OCI-LY1 (cell line): ENCODE results near the gene ADGRF1.
"Not testable (repeated sequence)": the region's sequence is repeated elsewhere in the genome, so short reads cannot be mapped to it uniquely, and the experiment has no call there.

Experiments used
- H2AFZ ChIP-seq: fragments of 200-600 bp; sonication (generic), shearing (Covaris generic); 2 replicates; pipeline ENCODE4 v1.6.0; 2014; ENCODE audit warnings: antibody characterized with exemption, mild to moderate bottlenecking, low read length
- H3F3A ChIP-seq: fragments of 200-600 bp; sonication (generic), shearing (Covaris generic); 2 replicates; pipeline ENCODE4 v1.6.0; 2014; ENCODE audit warnings: mild to moderate bottlenecking, antibody characterized with exemption, low read length, moderate library complexity; ENCODE audit not compliant: insufficient read depth
- H3K27ac ChIP-seq: fragments of 200-600 bp; sonication (generic); 2 replicates; pipeline ENCODE4 v1.5.1; 2014; ENCODE audit warnings: low read length, mixed run types, mild to moderate bottlenecking, low read depth; ENCODE audit not compliant: poor library complexity, severe bottlenecking
- H3K27me3 ChIP-seq: fragments of 200-600 bp; sonication (generic); 2 replicates; pipeline ENCODE4 v1.6.0; 2014; ENCODE audit warnings: antibody characterized with exemption, mild to moderate bottlenecking, low read length, moderate library complexity; ENCODE audit not compliant: insufficient read depth
- H3K36me3 ChIP-seq: fragments of 200-600 bp; sonication (generic); 2 replicates; pipeline ENCODE4 v1.6.1; 2014; ENCODE audit warnings: mild to moderate bottlenecking, antibody characterized with exemption, low read length, moderate library complexity, mixed read lengths; ENCODE audit not compliant: insufficient read depth
- H3K4me1 ChIP-seq: fragments of 200-600 bp; sonication (generic); 2 replicates; pipeline ENCODE4 v1.5.1; 2014; ENCODE audit warnings: mild to moderate bottlenecking, low read length, moderate library complexity; ENCODE audit not compliant: insufficient read depth, severe bottlenecking
- H3K4me2 ChIP-seq: fragments of 200-600 bp; sonication (generic), shearing (Covaris generic); 2 replicates; pipeline ENCODE4 v1.6.1; 2014; ENCODE audit warnings: low read length
- H3K4me3 ChIP-seq: fragments of 200-600 bp; sonication (generic); 2 replicates; pipeline ENCODE4 v1.5.1; 2014; ENCODE audit warnings: low read length, low read depth, mild to moderate bottlenecking, mixed read lengths; ENCODE audit not compliant: poor library complexity, severe bottlenecking
- H3K79me2 ChIP-seq: fragments of 200-600 bp; shearing (Covaris generic); 2 replicates; pipeline ENCODE4 v1.6.1; 2016; ENCODE audit warnings: mixed run types, low read length, mixed read lengths; ENCODE audit not compliant: insufficient read depth
- H3K9ac ChIP-seq: fragments of 200-600 bp; sonication (generic), shearing (Covaris generic); 2 replicates; pipeline ENCODE4 v1.6.1; 2014; ENCODE audit warnings: mild to moderate bottlenecking, low read length, mixed read lengths
- H3K9me2 ChIP-seq: fragments of 200-600 bp; sonication (generic), shearing (Covaris generic); 2 replicates; pipeline ENCODE4 v1.6.1; 2014; ENCODE audit warnings: low read depth, mild to moderate bottlenecking, low read length, mixed read lengths
- H3K9me3 ChIP-seq: fragments of 200-600 bp; shearing (Covaris generic); 2 replicates; pipeline ENCODE4 v1.6.1; 2014; ENCODE audit warnings: low read length, mixed read lengths
- H4K20me1 ChIP-seq: fragments of 200-600 bp; sonication (generic), shearing (Covaris generic); 2 replicates; pipeline ENCODE4 v1.6.0; 2016; ENCODE audit warnings: mild to moderate bottlenecking, low read length; ENCODE audit not compliant: insufficient read depth
- EZH2 ChIP-seq: fragments of 200-600 bp; sonication (generic), shearing (Covaris generic); IDR thresholded peaks from 2 replicates; pipeline ENCODE4 v1.8.0; 2017; ENCODE audit warnings: borderline replicate concordance, mixed run types, mild to moderate bottlenecking, antibody characterized with exemption, low read length, moderate library complexity, mixed read lengths
- TF ChIP-seq, protein P1 (sequence below): fragments of 200-600 bp; sonication (generic), shearing (Covaris generic); IDR thresholded peaks from 2 replicates; pipeline ENCODE4 v1.5.1; 2017; ENCODE audit warnings: mild to moderate bottlenecking, antibody characterized with exemption, low read length, moderate library complexity, mixed read lengths

Gene ADGRF1

DNA sequence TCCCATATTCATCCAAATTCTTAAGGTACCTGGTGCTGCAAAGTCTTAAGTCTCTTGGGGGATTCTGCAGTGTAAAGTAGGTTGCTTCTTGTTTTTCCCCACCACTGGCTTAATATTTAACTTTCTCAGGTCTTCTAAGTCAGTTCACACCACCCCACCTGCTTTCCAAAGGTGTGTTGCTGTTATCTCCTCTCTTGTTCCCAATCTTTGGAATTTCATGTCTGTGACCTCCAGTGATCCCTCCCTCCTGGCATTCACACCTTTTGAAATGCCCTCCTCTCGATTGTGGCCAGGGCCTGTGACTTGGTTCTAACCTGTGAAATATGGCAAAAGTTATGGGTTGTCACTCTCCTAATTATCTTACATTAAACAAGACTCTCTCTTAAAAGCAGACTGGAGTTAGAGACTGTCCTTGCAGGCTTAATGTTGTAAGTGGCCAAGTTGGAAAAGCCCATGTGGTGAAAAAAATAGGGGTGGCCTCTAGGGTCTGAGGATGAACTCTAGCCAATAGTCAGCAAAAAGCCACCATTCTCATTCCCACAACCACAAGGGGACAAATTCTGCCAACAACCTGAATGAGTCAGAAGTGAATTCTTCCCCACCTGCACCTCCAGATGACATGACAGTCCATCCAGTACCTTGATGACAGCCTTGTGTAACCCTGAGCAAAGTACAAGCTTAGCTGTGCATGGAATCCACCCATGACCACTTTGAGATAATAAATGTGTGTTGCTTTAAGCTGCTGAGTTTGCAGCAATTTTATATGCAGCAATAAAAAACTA lies 45.1 kb downstream of the ADGRF1 start:
- no peak overlapping the region for H3K27ac ChIP-seq
- H3K4me1 ChIP-seq, result no peaks in the 10 kb centered on the region
- no peak for TF ChIP-seq EZH2
- TF ChIP-seq, protein P1, sequence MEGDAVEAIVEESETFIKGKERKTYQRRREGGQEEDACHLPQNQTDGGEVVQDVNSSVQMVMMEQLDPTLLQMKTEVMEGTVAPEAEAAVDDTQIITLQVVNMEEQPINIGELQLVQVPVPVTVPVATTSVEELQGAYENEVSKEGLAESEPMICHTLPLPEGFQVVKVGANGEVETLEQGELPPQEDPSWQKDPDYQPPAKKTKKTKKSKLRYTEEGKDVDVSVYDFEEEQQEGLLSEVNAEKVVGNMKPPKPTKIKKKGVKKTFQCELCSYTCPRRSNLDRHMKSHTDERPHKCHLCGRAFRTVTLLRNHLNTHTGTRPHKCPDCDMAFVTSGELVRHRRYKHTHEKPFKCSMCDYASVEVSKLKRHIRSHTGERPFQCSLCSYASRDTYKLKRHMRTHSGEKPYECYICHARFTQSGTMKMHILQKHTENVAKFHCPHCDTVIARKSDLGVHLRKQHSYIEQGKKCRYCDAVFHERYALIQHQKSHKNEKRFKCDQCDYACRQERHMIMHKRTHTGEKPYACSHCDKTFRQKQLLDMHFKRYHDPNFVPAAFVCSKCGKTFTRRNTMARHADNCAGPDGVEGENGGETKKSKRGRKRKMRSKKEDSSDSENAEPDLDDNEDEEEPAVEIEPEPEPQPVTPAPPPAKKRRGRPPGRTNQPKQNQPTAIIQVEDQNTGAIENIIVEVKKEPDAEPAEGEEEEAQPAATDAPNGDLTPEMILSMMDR, result no peak
- H3K4me3 ChIP-seq, result no peak overlapping the region
- no peaks in the 10 kb centered on the region for H3K79me2 ChIP-seq
- H3K36me3 ChIP-seq, result no peaks in the 10 kb centered on the region
- no peaks in the 10 kb centered on the region for H3K9me3 ChIP-seq
- H4K20me1 ChIP-seq, result no peaks in the 10 kb centered on the region
- no peak overlapping the region for H3K9ac ChIP-seq
- no peak overlapping the region for H2AFZ ChIP-seq
- H3K4me2 ChIP-seq, result no peak overlapping the region
- no peaks in the 10 kb centered on the region for H3K9me2 ChIP-seq
- no peaks in the 10 kb centered on the region for H3F3A ChIP-seq
- no peaks in the 10 kb centered on the region for H3K27me3 ChIP-seq

DNA sequence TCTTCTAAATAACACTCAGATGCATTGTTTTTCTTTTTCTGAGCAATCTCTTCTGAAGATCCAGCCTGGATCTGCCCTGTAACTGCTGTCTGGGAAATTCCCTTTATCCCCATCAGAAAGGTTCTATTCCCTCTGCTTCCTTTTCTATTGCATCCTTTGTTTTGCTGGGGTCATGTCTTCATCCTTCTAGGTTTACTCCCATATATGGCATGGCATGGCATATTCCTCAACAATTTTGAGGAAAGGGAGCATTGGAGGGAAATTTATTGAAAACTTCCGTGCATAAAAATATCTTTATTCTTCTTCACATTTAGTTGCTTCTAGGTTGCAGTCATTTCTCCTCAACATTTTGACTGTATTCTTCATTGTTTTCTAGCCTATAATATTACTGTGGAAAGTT lies 47.2 kb downstream of the ADGRF1 start:
- H3K27me3 ChIP-seq, result no peaks in the 10 kb centered on the region
- no peaks in the 10 kb centered on the region for H3K79me2 ChIP-seq
- H2AFZ ChIP-seq, result no peak overlapping the region
- no peaks in the 10 kb centered on the region for H4K20me1 ChIP-seq
- no peak overlapping the region for H3K4me2 ChIP-seq
- no peaks in the 10 kb centered on the region for H3K9me2 ChIP-seq
- H3K9me3 ChIP-seq, result no peaks in the 10 kb centered on the region
- TF ChIP-seq, protein P1, result no peak
- TF ChIP-seq EZH2, result no peak
- no peak overlapping the region for H3K9ac ChIP-seq
- H3F3A ChIP-seq, result no peaks in the 10 kb centered on the region
- no peaks in the 10 kb centered on the region for H3K4me1 ChIP-seq
- H3K4me3 ChIP-seq, result no peak overlapping the region
- no peak overlapping the region for H3K27ac ChIP-seq
- no peaks in the 10 kb centered on the region for H3K36me3 ChIP-seq

DNA sequence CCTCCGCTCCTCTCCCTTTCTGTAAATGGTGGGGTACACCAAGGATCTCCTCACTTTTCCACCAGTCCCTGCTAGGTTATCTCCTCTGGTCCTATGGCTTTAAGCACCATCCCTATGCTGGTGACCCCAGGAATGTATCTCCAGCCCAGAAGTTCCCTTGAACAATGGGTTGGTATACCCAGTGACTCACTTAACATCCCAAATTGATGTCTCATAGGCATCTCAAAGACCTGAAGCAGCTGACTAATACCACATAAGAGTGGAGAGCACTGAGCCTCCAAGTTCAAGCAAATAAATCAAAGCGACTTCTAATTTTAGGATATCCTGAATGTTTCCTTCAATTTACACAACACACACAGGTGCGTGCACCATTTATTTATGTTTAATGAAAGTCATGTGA lies 48.3 kb downstream of the ADGRF1 start:
- Histone ChIP-seq H3K27me3 (no peaks in the 10 kb centered on the region), H3K9me3 (no peaks in the 10 kb centered on the region), H4K20me1 (no peaks in the 10 kb centered on the region), H3K36me3 (no peaks in the 10 kb centered on the region), H3F3A (no peaks in the 10 kb centered on the region), H3K27ac (no peak overlapping the region), H3K4me3 (no peak overlapping the region), H3K9me2 (no peaks in the 10 kb centered on the region), H3K4me2 (no peak overlapping the region), H3K9ac (no peak overlapping the region), H3K4me1 (no peaks in the 10 kb centered on the region), H3K79me2 (no peaks in the 10 kb centered on the region), H2AFZ (no peak overlapping the region)
- TF ChIP-seq EZH2, result no peak

DNA sequence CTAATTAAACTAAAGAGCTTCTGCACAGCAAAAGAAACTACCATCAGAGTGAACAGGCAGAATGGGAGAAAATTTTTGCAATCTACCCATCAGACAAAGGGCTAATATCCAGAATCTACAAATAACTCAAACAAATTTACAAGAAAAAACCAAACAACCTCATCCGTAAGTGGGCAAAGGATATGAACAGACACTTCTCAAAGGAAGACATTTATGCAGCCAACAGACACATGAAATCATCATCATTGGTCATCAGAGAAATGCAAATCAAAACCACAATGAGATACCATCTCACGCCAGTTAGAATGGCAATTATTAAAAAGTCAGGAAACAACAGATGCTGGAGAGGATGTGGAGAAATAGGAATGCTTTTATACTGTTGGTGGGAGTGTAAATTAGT lies 49.7 kb downstream of the ADGRF1 start:
- not testable (repeated sequence) for H3K9me3 ChIP-seq, H3K9ac ChIP-seq, H3K4me3 ChIP-seq, H3K27me3 ChIP-seq, H3K9me2 ChIP-seq, H3K4me1 ChIP-seq, H3K36me3 ChIP-seq, H2AFZ ChIP-seq, H4K20me1 ChIP-seq, H3F3A ChIP-seq, H3K79me2 ChIP-seq, H3K4me2 ChIP-seq, H3K27ac ChIP-seq
